ENCODE data around the gene SMIM14.
"Not testable (repeated sequence)": the region's sequence is repeated elsewhere in the genome, so short reads cannot be mapped to it uniquely, and the experiment has no call there.

DNA sequence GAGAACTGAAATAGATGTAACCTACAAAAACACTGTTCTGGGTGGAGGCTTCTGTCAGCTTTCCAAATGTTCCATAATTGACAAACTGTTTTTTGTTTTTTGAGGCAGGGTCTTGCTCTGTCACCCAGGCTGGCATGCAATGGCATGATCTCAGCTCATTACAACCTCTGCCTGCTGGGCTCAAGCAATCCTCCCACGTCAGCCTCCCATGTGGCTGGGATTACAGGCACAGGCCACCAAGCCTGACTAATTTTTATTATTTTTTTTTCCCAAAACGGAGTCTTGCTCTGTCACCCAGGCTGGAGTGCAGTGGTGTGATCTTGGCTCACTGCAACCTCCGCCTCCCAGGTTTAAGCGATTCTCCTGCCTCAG is 136.0 kb downstream of the SMIM14 start:
- TF ChIP-seq NUFIP1 (IDR thresholded peaks at IDR 0.05; ENCODE audit: partially characterized antibody); CTCF (IDR thresholded peaks at IDR 0.05 in 2 of 3, conservative IDR thresholded peaks at IDR 0.05 in 1 of 3; ENCODE audit: insufficient read depth in 2 of 3, low read depth in 1 of 3, low read length in 3 of 3); RNF2 (IDR thresholded peaks at IDR 0.05); SRF (CRISPR knock-in tag; IDR thresholded peaks at IDR 0.05); FOXM1 (IDR thresholded peaks at IDR 0.05; ENCODE audit: low read depth); FOXM1 (CRISPR knock-in tag; IDR thresholded peaks at IDR 0.05; ENCODE audit: low read depth); JUNB (CRISPR knock-in tag; conservative IDR thresholded peaks at IDR 0.05); ZNF175 (CRISPR knock-in tag; IDR thresholded peaks at IDR 0.05; ENCODE audit: low read depth); EGR1 (conservative IDR thresholded peaks at IDR 0.05); ZNF347 (CRISPR knock-in tag; IDR thresholded peaks at IDR 0.05; ENCODE audit: low read depth); MYC (IDR thresholded peaks at IDR 0.05; ENCODE audit: low read depth, low read length); MYC (CRISPR knock-in tag; IDR thresholded peaks at IDR 0.05; ENCODE audit: borderline replicate concordance, low read depth); TCF7 (IDR thresholded peaks at IDR 0.05; ENCODE audit: borderline replicate concordance); RBBP5 (IDR thresholded peaks at IDR 0.05; ENCODE audit: borderline replicate concordance, insufficient read depth, low read length, poor library complexity, severe bottlenecking); PCBP2 (IDR thresholded peaks at IDR 0.05; ENCODE audit: low read depth, low read length, poor library complexity, severe bottlenecking): not testable (repeated sequence)
- TF ChIP-seq, protein P1, sequence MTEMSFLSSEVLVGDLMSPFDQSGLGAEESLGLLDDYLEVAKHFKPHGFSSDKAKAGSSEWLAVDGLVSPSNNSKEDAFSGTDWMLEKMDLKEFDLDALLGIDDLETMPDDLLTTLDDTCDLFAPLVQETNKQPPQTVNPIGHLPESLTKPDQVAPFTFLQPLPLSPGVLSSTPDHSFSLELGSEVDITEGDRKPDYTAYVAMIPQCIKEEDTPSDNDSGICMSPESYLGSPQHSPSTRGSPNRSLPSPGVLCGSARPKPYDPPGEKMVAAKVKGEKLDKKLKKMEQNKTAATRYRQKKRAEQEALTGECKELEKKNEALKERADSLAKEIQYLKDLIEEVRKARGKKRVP (CRISPR knock-in tag; IDR thresholded peaks at IDR 0.05), result not testable (repeated sequence)

All from K562 (cell line).